H9 (cell line): ENCODE data around the gene LRP5. TPM values are rescaled to one million over a fixed set of nuclear protein-coding genes. Genes with fewer than 3 reads are reported as not detected.

ENCODE experiments used
- DNase-seq: peaks from one replicate; pipeline ENCODE4 v3.0.0-alpha.2; 2017
- H2AFZ ChIP-seq: one replicate; pipeline ENCODE4 v1.6.1; 2013; ENCODE audit warnings: mild to moderate bottlenecking, low read length, control low read depth, moderate library complexity
- H2AK5ac ChIP-seq: 2 replicates; pipeline ENCODE4 v1.6.1; 2013; ENCODE audit warnings: low read length, control low read depth, mixed read lengths; ENCODE audit not compliant: insufficient read length
- H2BK120ac ChIP-seq: one replicate; pipeline ENCODE4 v1.6.1; 2013; ENCODE audit warnings: low read depth, mild to moderate bottlenecking, low read length, control low read depth, inconsistent platforms; ENCODE audit not compliant: poor library complexity, severe bottlenecking
- H2BK12ac ChIP-seq: 2 replicates; pipeline ENCODE4 v1.6.1; 2013; ENCODE audit warnings: low read length, control low read depth, mixed read lengths, low read depth; ENCODE audit not compliant: insufficient read length
- H2BK15ac ChIP-seq: 2 replicates; pipeline ENCODE4 v1.6.1; 2013; ENCODE audit warnings: low read depth, low read length, control low read depth
- H2BK20ac ChIP-seq: one replicate; pipeline ENCODE4 v1.6.1; 2013; ENCODE audit warnings: low read depth, mild to moderate bottlenecking, low read length, control low read depth, inconsistent platforms; ENCODE audit not compliant: poor library complexity, severe bottlenecking
- H2BK5ac ChIP-seq: 2 replicates; pipeline ENCODE4 v1.6.1; 2013; ENCODE audit warnings: low read length, control low read depth, mixed read lengths; ENCODE audit not compliant: insufficient read length
- H3K14ac ChIP-seq: 2 replicates; pipeline ENCODE4 v1.6.1; 2013; ENCODE audit warnings: low read length, control low read depth; ENCODE audit not compliant: insufficient read depth
- H3K18ac ChIP-seq: 2 replicates; pipeline ENCODE4 v1.6.1; 2013; ENCODE audit warnings: low read depth, mild to moderate bottlenecking, mixed read lengths, low read length, control low read depth; ENCODE audit not compliant: insufficient read length
- H3K23ac ChIP-seq: 2 replicates; pipeline ENCODE4 v1.6.1; 2013; ENCODE audit warnings: low read length, control low read depth, mixed read lengths, low read depth; ENCODE audit not compliant: insufficient read length
- H3K23me2 ChIP-seq: 2 replicates; pipeline ENCODE4 v1.6.1; 2013; ENCODE audit warnings: low read depth, mild to moderate bottlenecking, mixed read lengths, low read length, control low read depth; ENCODE audit not compliant: insufficient read length, poor library complexity, severe bottlenecking
- H3K27ac ChIP-seq: 2 replicates; pipeline ENCODE4 v1.5.1; 2013; ENCODE audit warnings: low read length, control low read depth, mixed read lengths, low read depth; ENCODE audit not compliant: insufficient read length
- H3K27me3 ChIP-seq: 2 replicates; pipeline ENCODE4 v1.6.1; 2013; ENCODE audit warnings: low read length, control low read depth, inconsistent platforms; ENCODE audit not compliant: insufficient read depth
- H3K4ac ChIP-seq: 2 replicates; pipeline ENCODE4 v1.6.1; 2013; ENCODE audit warnings: low read depth, mild to moderate bottlenecking, control low read depth, inconsistent platforms, low read length, moderate library complexity
- H3K4me1 ChIP-seq: 2 replicates; pipeline ENCODE4 v1.6.1; 2013; ENCODE audit warnings: low read length, control low read depth, inconsistent platforms; ENCODE audit not compliant: insufficient read depth
- H3K4me2 ChIP-seq: 2 replicates; pipeline ENCODE4 v1.6.1; 2013; ENCODE audit warnings: low read length, control low read depth, mixed read lengths; ENCODE audit not compliant: insufficient read length, insufficient read depth
- H3K56ac ChIP-seq: 2 replicates; pipeline ENCODE4 v1.6.1; 2013; ENCODE audit warnings: low read depth, mild to moderate bottlenecking, mixed read lengths, low read length, control low read depth; ENCODE audit not compliant: insufficient read length
- H3K79me1 ChIP-seq: 2 replicates; pipeline ENCODE4 v1.6.1; 2013; ENCODE audit warnings: low read depth, mild to moderate bottlenecking, moderate library complexity, low read length, control low read depth, inconsistent platforms; ENCODE audit not compliant: insufficient read depth, poor library complexity, severe bottlenecking
- H3K79me2 ChIP-seq: 2 replicates; pipeline ENCODE4 v1.6.1; 2013; ENCODE audit warnings: low read length, control low read depth, inconsistent platforms; ENCODE audit not compliant: insufficient read depth
- H3K9ac ChIP-seq: 2 replicates; pipeline ENCODE4 v1.6.1; 2013; ENCODE audit warnings: low read length, control low read depth, mixed read lengths; ENCODE audit not compliant: insufficient read length; ENCODE audit errors: extremely low read depth
- H3K9me3 ChIP-seq: one replicate; pipeline ENCODE4 v1.6.1; 2013; ENCODE audit warnings: low read depth, low read length, inconsistent platforms; ENCODE audit not compliant: control insufficient read depth
- H3T11ph ChIP-seq: one replicate; pipeline ENCODE4 v1.6.1; 2013; ENCODE audit warnings: mild to moderate bottlenecking, low read length, control low read depth, inconsistent platforms
- H4K20me1 ChIP-seq: one replicate; pipeline ENCODE4 v1.6.1; 2013; ENCODE audit not compliant: control insufficient read depth, insufficient read length, insufficient read depth
- H4K5ac ChIP-seq: 2 replicates; pipeline ENCODE4 v1.6.1; 2013; ENCODE audit warnings: low read depth, mild to moderate bottlenecking, mixed read lengths, low read length, control low read depth; ENCODE audit not compliant: insufficient read length
- H4K8ac ChIP-seq: replicated peaks from 2 replicates; pipeline ENCODE4 v1.6.1; 2013; ENCODE audit warnings: low read length, control low read depth, mixed read lengths, low read depth; ENCODE audit not compliant: insufficient read length
- H4K91ac ChIP-seq: 2 replicates; pipeline ENCODE4 v1.6.1; 2013; ENCODE audit warnings: low read depth, mild to moderate bottlenecking, moderate library complexity, mixed read lengths, low read length, control low read depth; ENCODE audit not compliant: insufficient read length
- H3K27ac Mint-ChIP-seq, 3 experiments: 2 replicates in 2 of 3; 3 replicates in 1 of 3; pipeline ENCODE4 v1.8.0; 2020 to 2021; ENCODE audit warnings: mixed read lengths in 3 of 3, mild to moderate bottlenecking in 1 of 3, moderate library complexity in 1 of 3
- H3K27me3 Mint-ChIP-seq: 2 replicates; pipeline ENCODE4 v1.8.0; 2021; ENCODE audit warnings: low read depth, mild to moderate bottlenecking, moderate library complexity, mixed read lengths
- H3K36me3 Mint-ChIP-seq, 3 experiments: 2 replicates in 2 of 3; 3 replicates in 1 of 3; pipeline ENCODE4 v1.8.0; 2020 to 2021; ENCODE audit warnings: low read depth in 3 of 3, mixed read lengths in 3 of 3; ENCODE audit not compliant: insufficient read depth in 1 of 3
- H3K4me1 Mint-ChIP-seq, 2 experiments: 2 replicates each; pipeline ENCODE4 v1.8.0; 2020; ENCODE audit warnings: mixed read lengths in 2 of 2
- H3K4me3 Mint-ChIP-seq, 2 experiments: 2 replicates in 1 of 2; 3 replicates in 1 of 2; pipeline ENCODE4 v1.8.0; 2020 to 2021; ENCODE audit warnings: mild to moderate bottlenecking in 2 of 2, mixed read lengths in 2 of 2, moderate library complexity in 1 of 2
- H3K9me3 Mint-ChIP-seq, 2 experiments: 2 replicates in 1 of 2; 3 replicates in 1 of 2; pipeline ENCODE4 v1.8.0; 2020; ENCODE audit warnings: mild to moderate bottlenecking in 2 of 2, mixed read lengths in 2 of 2, moderate library complexity in 1 of 2
- WGBS: extraction: QIAGEN DNeasy Blood & Tissue Kit; methylation state at CpG from one replicate; pipeline ENCODE4 v1.1.7; 2013; ENCODE audit warnings: missing lambda C conversion rate, low lambda C conversion rate, mixed read lengths; ENCODE audit not compliant: insufficient read length; ENCODE audit errors: extremely low coverage; 5-methylcytosine and 5-hydroxymethylcytosine counted together
- total RNA-seq: library from RNA; stranded (reverse); gene quantifications from 2 replicates; pipeline ENCODE4 v1.2.1, GENCODE V29; 2021
- TF ChIP-seq, protein P1 (sequence below): fragments of 200-600 bp; sonication (generic); conservative IDR thresholded peaks from 3 replicates; pipeline ENCODE4 v1.8.0; 2021; ENCODE audit warnings: antibody characterized with exemption, mild to moderate bottlenecking

LRP5 gene
- total RNA-seq, 1 experiment from 2014 or later, result 38.4 TPM

GRCh38 chr11:68269414-68270081 lies 42.8 kb upstream of the LRP5 start:
- peak overlapping the region in 1 of 2 experiments; percentile 68; a peak in 2 of 5 replicates for H3K4me3 Mint-ChIP-seq
- DNase-seq, result peak; percentile 14
- no CpG with 5 or more reads among the region's 10 CpGs for WGBS

More at GRCh38 chr11:68269414-68270081, 42.8 kb upstream of the LRP5 start:
- Histone ChIP-seq H3K23ac (peak overlapping the region; percentile 63), H3K9me3 (no peaks in the 10 kb centered on the region), H2AFZ (no peak overlapping the region), H3K23me2 (peaks cover 3% of the 10 kb centered on the region), H3T11ph (no peak overlapping the region), H3K9ac (peak overlapping the region; percentile 3), H3K14ac (no peak overlapping the region), H3K79me2 (peaks cover 2% of the 10 kb centered on the region; the same call in 1 of the 2 replicates), H3K4ac (no peak overlapping the region), H4K8ac (no peak overlapping the region), H4K5ac (no peak overlapping the region), H3K79me1 (peaks cover 4% of the 10 kb centered on the region), H4K20me1 (no peaks in the 10 kb centered on the region), H3K27me3 (no peaks in the 10 kb centered on the region), H4K91ac (no peak overlapping the region), H2BK120ac (no peak overlapping the region), H2BK15ac (no peak overlapping the region), H3K4me2 (no peak overlapping the region), H3K18ac (peak overlapping the region; percentile 39), H3K27ac (no peak overlapping the region), H3K56ac (no peak overlapping the region), H2AK5ac (no peak overlapping the region), H2BK20ac (no peak overlapping the region), H2BK5ac (no peak overlapping the region), H2BK12ac (no peak overlapping the region), H3K4me1 (no peaks in the 10 kb centered on the region; the same call in 1 of the 2 replicates)
- Mint-ChIP-seq H3K27me3 (no peaks in the 10 kb centered on the region), H3K9me3 (no peaks in the 10 kb centered on the region), H3K4me1 (peaks cover 14 to 20% of the 10 kb centered on the region in 2 experiments), H3K27ac (peak overlapping the region in 1 of 3 experiments; percentile 19; a peak in 1 of 7 replicates), H3K36me3 (peaks cover 21 to 33% (median 33%) of the 10 kb centered on the region in 3 experiments)
- TF ChIP-seq, protein P1, sequence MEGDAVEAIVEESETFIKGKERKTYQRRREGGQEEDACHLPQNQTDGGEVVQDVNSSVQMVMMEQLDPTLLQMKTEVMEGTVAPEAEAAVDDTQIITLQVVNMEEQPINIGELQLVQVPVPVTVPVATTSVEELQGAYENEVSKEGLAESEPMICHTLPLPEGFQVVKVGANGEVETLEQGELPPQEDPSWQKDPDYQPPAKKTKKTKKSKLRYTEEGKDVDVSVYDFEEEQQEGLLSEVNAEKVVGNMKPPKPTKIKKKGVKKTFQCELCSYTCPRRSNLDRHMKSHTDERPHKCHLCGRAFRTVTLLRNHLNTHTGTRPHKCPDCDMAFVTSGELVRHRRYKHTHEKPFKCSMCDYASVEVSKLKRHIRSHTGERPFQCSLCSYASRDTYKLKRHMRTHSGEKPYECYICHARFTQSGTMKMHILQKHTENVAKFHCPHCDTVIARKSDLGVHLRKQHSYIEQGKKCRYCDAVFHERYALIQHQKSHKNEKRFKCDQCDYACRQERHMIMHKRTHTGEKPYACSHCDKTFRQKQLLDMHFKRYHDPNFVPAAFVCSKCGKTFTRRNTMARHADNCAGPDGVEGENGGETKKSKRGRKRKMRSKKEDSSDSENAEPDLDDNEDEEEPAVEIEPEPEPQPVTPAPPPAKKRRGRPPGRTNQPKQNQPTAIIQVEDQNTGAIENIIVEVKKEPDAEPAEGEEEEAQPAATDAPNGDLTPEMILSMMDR, result no peak
